Anterior cingulate cortex (tissue), 58 donors: Measurements from ENCODE around the gene RBM39.
"Not testable (repeated sequence)": the region's sequence is repeated elsewhere in the genome, so short reads cannot be mapped to it uniquely, and the experiment has no call there.

Source experiments
- DNase-seq, 58 donors: peaks; one replicate each; lab custom pipeline; 2025; lab: John Stamatoyannopoulos, UW

Gene RBM39

DNA sequence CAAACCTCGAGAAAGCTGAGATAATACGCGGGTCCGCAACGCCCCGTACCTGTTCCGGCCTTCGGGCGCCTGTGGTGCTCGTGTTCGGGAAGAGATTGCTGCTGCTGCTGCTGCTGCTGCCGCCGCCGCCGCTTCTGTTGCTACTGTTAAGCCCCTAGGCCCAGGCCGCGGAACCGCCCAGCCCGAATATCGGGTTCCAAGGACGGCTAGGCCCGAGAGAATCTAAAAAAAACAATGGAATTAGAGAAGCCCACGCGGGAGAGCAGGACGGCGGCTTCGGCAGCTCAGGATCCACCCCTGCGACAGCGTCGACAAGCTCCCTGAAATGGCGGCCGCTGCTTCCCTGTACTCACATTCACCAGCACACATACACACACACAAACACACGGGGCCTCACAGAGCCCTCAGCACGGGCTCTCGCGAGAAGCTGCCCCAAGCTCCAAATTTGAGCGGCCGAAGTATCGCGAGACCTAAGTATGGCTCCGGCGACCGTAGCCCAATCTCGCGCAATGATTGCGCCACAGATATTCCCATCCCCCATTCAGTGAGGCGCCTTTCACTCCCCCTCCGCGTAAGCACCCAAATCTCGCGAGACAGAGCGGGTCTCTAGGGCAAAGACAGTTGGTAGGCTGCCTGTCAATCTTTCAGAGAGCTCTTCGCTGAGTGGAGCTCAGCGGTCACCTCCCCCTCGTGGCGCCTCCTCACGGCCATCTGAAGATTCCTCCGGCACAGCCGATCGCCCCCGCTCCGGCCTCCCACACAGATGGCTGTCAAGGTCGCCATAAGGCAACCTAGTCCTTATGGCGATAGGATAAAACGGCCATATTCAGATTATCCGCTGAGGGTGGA, at the start of gene RBM39:
RBM39 (minus strand) TSS at position 369 of the 849 bp plus-strand sequence. CDS start 1,386 bp downstream, outside the sequence.
- peak; percentile 89 to 100 (median 99) for DNase-seq

DNA sequence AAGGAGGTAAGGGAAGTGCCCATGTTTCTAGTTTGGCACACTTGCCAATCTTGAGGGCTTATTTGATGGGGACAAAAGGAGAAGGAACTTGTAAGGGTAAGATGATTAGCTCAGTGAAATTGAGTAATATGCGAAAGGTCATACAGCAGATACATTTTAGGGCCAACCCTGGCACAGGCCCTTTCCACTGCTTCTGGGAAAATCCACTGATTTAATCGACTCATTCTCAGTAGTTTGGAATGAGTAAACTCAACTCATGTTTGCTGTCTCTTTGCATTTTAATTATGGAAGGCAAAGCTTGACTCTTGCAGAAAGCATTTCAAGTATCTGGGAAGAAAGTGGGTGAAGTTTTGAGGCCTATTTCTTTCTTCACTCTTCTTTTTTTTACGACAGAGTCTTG, 49.8 kb upstream of the RBM39 start:
- no peak for DNase-seq

DNA sequence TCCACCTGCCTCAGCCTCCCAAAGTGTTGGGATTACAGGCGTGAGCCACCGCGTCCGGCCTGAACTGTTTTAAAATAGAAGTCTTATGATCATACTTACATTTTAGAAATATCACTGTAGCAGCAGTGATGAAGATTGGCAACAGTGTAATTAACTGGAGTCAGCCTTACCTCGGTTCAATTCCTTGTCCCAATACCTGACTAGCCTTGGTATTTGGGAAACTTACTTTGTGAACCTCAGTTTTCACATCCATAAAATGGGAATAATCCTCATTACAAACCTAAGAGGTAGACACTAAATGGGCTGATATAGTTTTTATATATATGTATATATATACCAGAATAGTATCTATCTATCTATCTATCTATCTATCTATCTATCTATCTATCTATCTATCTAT, 49.0 kb upstream of the RBM39 start:
- no peak for DNase-seq

DNA sequence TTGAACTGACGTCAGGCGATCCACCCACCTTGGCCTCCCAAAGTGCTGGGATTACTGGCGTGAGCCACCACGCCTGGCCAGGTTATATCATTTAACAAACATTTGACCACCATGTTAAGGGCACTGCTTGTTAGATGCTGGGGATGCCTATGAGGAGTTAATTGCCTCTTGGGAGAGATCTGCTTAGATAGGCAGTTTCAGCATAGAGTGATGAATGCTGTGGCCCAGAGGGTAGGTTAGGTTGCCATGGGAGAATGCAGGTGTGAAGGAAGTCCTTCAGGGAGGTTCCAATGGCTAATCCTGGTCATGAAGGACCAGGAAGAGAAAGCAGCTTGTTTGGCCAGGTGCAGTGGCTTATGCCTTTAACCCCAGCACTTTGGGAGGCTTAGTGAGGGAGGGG, 46.7 kb upstream of the RBM39 start:
- no peak for DNase-seq

DNA sequence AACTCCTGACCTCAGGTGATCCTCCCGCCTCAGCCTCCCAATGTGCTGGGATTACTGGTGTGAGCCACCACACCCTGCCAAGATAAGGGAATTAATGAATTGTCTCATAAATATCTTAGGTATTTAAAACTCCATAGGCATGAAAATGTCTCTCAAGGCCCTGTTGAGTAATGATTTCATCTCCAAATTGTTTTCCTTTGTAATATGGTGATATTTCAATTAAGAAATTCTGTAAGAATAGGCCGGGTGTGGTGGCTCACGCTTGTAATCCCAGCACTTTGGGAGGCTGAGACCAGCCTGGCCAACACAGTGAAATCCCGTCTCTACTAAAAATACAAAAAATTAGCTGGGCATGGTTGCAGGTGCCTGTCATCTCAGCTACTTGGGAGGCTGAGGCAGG, 43.5 kb upstream of the RBM39 start:
- DNase-seq: not testable (repeated sequence)

DNA sequence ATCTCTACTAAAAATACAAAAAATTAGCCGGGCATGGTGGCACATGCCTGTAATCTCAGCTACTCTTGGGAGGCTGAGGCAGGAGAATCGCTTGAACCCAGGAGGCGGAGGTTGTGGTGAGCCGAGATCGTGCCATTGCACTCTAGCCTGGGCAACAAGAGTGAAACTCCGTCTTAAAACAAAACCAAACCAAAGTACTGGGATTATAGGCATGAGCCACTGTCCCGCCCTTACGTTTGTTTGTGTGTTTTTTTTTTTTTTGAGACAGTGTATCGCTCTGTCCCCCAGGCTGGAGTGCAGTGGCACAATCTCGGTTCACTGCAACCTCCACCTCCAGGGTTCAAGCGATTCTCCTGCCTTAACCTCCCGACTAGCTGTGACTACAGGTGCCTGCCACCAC, 41.8 kb upstream of the RBM39 start:
- DNase-seq: not testable (repeated sequence)

DNA sequence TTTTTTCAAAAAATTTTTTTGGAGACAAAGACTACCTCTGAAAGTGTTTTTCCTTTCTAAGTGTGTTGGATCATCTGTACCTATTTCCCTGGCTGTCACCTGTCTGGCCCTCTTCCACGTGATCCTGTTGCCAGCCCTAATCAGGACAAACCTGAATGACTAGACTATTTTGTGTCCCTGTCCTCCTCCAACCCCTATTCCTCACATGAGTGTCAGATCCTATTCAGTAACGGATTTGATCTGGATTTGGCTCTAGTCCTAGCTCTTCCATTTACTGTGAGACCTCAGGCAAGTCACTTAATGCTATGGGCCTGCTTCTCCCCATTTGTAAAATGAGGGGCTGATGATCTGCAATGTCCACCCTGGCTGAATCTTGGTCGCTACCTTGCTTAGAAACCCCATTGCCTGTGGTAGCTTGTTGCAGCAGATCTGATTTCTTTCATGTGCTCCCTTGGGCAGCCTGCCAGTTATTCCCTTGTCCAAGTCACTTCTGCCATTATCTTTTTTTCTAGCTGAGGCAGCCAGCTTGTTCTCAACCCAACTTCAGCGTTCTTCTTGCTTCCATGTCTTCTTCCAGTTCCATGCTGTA, 34.5 kb upstream of the RBM39 start:
- DNase-seq: peak in 13 of 58 donors; percentile 0 to 61 (median 7)

DNA sequence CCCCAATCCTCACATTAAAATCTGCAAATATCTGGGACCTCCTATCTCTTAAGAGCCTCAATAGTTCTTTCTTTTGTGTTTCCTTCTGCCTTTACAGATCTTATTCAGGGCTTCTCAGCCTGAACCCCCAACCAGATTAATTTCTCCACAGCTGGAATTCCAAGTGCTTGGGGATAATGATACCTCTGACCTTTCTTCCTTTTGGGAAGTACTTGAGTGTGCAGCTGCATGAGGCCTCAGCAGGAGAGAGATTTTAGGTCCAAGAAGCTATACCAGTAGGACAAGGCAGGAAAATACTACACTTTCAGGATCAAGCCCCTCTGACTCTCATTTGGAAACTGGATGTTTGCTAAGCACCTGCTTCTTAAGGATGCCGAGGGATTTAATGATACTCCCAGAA, 32.3 kb upstream of the RBM39 start:
- no peak for DNase-seq

DNA sequence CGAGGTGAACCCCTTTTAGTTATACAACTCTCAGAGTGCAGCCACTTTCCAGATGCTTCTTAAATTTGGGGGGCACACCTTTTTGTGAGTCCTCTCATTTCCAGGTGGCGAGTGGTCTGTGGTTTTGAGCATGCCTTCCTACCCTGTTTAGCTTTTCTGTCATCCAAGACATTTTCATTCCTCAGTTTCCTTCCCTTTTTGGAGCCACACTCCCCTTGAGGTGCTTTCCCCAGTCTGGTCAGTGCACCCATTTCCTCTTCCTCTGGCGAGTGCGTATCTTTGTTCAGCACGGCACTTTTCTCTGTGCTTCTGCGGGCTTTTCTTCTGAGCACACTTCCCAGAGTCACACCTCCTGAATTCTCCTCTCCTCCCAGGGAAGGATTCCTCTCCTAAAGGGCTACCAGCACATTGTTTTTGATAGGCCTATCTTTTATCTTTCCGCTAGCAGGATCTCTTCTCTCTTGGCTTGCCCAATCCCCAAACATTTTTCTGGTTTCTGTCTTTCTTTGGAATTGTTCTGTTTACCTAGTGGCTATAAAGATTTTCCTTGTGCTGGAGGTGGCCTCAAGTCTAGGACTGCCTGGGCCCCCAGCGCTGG, 31.2 kb upstream of the RBM39 start:
- peak in 14 of 58 donors; percentile 1 to 18 (median 6) for DNase-seq

DNA sequence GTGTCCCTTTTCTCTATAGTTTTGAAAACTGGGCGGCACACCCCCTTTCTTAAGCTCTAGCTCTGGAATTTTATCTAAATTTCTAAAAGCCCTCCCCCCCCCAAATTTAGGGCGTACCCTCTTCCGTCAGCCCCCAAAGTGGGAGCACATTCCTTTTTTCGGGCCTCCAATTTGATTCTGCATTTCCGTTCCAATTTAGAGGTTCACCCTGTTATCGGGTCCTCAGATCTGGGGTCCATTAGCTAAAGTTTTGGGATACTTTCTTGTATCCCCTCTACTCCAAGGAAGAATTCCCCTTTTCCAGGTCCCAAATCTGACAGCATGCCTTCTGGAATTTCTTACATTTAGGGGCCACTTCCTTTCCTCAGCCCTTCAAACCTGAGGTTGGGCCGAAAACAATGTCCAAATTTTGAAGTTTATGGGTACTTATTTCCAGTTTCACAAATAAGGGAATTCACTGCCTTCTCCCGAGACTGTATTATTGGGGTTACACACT, 30.6 kb upstream of the RBM39 start:
- no peak for DNase-seq

DNA sequence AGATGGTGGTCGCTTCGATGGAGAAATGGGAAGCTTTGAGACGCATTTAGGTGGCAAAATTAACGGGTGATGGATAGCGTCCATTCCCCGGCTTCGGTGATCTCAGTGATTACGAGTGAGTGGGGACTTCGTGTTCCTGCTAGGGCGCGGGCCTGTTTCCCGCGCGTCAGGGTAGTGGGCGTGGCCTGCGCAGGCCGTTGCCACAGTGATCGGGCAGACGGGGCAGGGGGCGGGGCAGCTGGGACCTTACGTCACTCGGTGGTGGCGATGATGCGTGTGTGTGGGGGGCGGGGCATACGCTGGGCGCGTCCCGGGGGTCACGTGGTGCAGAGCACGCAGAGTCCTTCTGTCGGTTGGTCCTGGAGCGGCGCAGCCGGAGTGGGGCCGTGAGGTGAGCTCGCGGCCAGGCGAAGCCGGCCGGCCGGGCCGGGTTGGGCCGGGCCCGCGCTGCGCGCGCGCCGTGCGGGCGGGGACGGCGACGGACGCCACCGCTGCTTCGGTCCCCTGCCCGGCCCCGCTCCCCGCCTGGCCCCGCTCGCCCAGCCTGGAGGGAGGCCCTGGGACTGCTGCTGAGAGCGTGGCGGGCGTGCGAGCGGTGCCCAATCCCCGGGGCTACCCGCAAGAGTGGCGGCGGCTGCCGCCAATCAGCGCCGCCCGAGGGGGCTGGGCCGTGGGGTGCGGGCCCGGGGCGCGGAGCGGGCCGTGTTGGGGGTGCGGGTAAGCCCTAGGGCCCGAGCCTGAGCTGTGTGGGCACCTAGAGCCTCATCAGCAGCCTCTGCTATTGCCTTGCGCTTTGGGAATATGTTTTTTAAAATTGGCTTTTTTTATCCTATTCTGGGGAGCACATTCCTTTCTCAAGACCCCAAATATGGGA, 29.9 kb upstream of the RBM39 start, which contains the start of gene PHF20:
PHF20 (plus strand) TSS at position 327 of the 874 bp plus-strand sequence. CDS start 29,508 bp downstream, outside the sequence.
- peak; percentile 73 to 99 (median 97) for DNase-seq

DNA sequence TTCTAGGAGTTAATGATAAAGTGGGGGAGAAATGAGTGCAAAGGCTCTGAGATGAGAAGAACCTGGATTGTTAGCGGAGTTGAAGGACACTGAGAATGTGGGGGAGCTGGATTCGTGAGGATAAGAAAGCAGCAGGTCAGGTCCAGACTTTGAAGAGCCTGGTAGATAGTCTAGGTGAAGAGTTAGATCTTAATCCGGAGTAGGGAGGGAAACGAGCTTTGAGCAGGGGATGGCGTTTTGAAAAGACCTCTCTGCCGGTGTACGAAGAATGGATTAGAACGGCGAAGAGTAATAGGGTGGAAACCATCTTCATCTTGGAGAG, 29.3 kb upstream of the RBM39 start:
- DNase-seq: peak in 1 of 58 donors; percentile 53

DNA sequence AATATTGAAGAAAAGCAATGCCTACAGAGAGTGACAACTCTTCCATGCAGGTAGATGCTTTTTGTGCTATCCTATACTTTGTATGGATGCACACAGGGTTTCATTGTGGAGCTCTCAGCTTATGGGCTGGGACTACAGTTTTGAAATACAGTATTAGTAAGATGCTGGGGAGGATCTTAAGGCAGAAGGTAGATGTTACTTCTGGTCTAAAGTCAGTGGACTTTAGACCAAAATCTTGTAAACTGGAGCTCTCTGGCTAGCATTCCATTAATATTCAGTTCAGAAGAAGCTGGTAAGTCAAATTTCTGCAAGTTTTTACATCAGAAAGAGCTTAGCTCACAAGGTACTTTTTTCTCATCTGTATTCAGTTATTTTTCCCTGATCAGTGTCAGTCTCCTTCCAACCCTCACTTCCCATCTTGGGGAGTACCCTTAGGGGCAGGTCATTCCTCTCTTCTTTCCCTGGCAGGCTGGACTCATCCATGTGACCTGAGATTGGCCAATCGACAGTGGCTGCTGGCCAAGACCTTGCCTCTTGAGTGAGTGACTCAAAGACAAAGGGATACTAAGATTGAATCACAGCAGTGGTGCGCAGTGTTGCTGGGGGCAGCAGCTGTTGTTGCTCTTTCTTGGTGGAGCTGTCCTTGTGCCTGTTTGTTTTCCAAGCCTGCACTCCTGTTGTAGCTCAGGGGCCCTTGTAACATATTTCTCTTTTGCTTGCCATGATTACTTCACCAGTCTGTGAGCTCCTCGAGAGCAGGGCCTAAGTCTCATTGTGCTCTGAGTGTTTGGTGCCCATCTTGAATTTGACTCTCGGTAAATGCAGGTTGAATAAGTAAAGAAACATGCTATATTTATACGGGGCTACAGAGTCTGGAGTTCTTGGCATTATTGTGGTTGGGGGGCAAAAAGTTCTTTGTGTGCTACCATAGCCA, 26.9 kb upstream of the RBM39 start:
- DNase-seq: peak in 55 of 58 donors; percentile 3 to 90 (median 58)

DNA sequence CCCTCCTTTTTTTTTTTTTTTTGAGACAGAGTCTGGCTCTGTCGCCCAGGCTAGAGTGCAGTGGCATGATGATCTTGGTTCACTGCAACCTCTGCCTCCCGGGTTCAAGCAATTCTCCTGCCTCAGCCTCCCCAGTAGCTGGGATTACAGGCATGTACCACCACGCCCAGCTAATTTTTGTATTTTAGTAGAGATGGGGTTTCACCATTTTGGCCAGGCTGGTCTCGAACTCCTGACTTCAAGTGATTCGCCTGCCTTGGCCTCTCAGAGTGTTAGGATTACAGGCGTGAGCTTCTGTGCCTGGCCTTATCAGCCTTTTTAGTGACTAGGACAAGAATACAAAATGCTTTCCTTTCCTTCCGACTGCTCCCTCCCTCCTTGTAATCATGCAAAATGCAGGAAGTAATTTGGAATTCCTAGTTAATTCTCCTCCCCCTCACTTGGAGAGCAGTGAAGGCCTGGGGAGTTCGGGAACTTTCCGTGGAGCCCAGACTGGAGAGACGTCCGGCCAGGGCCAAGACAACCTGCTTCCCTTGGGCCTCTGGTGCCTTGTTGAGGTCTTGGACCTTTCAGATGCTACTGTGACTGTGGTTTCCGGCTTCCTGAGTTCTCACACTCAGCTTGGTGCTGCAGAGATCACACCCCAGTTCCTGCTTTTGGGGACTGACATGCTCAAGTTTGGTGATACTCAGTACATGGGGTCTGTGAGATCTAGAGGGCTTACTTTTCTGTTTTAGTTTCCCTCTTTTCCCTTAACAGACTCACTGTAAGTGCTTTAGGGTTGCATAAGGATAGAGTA, 25.8 kb upstream of the RBM39 start:
- DNase-seq: peak in 47 of 58 donors; percentile 3 to 52 (median 20)

DNA sequence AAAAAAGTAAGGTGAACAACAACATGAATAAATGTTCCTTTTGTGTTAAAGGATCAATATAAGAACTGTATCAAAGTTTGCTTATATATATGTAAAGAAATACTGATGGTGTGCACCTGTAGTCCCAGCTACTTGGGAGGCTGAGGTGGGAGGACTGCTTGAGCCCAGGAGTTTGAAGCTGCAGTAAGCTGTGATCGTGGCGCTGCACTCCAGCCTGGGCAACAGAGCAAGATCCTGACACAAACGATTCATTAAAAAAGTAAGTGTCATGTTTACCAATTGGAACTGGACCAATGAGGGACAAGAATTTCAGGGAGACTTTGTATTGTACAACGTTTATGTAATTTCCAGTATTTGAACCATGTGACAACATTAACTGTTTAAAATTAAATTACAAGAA, 24.8 kb upstream of the RBM39 start:
- DNase-seq: no peak

DNA sequence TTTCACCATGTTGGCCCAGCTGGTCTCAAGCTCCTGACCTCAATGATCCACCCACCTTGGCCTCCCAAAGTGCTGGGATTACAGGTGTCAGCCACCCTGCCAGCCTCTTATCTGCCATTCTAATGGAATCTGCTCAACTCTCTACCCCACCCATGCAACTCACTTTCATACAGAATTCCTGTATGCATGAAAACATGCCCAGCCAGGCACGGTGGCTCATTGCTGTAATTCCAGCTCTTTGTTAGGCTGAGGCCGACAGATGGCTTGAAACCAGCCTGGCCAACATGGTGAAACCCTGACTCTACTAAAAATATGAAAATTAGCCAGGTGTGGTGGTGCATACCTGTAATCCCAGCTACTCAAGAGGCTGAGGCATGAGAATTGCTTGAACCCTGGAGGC, 22.9 kb upstream of the RBM39 start:
- not testable (repeated sequence) for DNase-seq

DNA sequence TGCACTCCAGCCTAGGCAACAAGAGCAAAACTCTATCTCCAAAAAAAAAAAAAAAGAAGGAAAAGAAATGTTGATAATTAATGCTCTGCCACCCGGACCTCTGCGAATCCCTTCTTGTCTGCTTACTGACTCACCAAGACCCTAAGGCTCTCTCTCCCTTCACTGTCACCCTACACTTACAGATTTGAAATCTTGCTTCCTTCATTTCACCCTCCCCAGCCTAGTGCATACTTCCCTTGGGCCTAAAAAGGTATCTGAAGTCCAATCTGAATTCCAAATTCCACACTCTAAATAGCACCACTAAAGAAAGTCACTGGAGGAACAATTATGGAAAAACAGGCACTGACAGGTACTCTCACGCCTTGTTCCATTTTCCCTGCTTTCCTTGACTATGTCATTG, 20.4 kb upstream of the RBM39 start:
- DNase-seq: no peak

DNA sequence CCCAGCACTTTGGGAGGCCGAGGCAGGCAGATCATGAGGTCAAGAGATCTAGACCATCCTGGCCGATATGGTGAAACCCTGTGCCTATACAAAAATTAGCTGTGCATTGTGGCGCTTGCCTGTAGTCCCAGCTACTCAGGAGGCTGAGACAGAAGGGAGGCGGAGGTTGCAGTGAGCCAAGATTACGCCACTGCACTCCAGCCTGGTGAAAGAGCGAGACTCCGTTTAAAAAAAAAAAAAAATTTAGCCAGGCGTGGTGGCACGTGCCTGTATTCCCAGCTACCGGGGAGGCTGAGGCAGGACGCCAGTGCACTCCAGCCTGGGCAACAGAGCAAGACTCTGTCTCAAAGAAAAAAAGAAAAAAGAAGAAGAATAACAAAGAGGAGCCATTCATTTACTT, 19.5 kb upstream of the RBM39 start:
- DNase-seq: not testable (repeated sequence)
